GM19395 (cell line): ENCODE results near the gene TGFB2.
A peak's percentile ranks its signal among the peaks of the same experiment; 100 is the strongest.
"Not testable (repeated sequence)": the region's sequence is repeated elsewhere in the genome, so short reads cannot be mapped to it uniquely, and the experiment has no call there.

Experiments
- ATAC-seq: cut with Tn5 transposase; IDR thresholded peaks from one replicate; pipeline ENCODE4 v1.9.1; 2021; ENCODE audit warnings: mild to moderate bottlenecking, moderate library complexity; ENCODE audit not compliant: unreplicated experiment

Gene TGFB2

GRCh38 chr1:218344814-218345672 is at the start of gene TGFB2:
TSS of gene TGFB2 (plus strand) at chr1:218345336. CDS start at chr1:218346702, 1,366 bp downstream.
- ATAC-seq, result peak; percentile 54

DNA sequence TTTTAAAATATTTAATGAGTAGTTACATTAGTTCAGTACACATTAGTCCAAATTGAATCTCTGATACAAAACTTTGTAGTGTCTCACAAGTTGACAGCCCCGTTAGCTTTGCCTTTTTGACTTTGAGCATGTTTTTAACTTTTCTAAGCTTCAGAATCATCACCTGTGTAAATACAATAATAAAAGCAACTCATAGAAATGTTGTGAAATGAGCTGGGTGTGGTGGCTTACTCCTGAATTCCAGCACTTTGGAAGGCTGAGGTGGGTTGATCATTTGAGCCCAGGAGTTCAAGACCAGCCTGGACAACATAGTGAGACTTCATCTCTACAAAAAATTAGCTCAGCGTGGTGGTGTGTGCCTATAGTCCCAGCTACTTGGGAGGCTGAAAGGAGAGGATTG is 49.0 kb upstream of the TGFB2 start:
- ATAC-seq, result no peak

GRCh38 chr1:218297461-218297860 is 47.7 kb upstream of the TGFB2 start:
- ATAC-seq, result no peak

- no peak for ATAC-seq
These were observed 47.3 kb upstream of the TGFB2 start for GRCh38 chr1:218297867-218298266.

GRCh38 chr1:218298398-218298797 is 46.7 kb upstream of the TGFB2 start:
- ATAC-seq, result no peak

- ATAC-seq, result peak; percentile 47
These were observed 45.7 kb upstream of the TGFB2 start for GRCh38 chr1:218299416-218299815.

GRCh38 chr1:218301217-218301616 is 43.9 kb upstream of the TGFB2 start:
- ATAC-seq, result no peak

GRCh38 chr1:218302155-218302554 is 43.0 kb upstream of the TGFB2 start:
- no peak for ATAC-seq

- no peak for ATAC-seq
These were observed 41.8 kb upstream of the TGFB2 start for GRCh38 chr1:218303176-218303879.

GRCh38 chr1:218304281-218305039 is 40.7 kb upstream of the TGFB2 start:
- peak; percentile 74 for ATAC-seq

DNA sequence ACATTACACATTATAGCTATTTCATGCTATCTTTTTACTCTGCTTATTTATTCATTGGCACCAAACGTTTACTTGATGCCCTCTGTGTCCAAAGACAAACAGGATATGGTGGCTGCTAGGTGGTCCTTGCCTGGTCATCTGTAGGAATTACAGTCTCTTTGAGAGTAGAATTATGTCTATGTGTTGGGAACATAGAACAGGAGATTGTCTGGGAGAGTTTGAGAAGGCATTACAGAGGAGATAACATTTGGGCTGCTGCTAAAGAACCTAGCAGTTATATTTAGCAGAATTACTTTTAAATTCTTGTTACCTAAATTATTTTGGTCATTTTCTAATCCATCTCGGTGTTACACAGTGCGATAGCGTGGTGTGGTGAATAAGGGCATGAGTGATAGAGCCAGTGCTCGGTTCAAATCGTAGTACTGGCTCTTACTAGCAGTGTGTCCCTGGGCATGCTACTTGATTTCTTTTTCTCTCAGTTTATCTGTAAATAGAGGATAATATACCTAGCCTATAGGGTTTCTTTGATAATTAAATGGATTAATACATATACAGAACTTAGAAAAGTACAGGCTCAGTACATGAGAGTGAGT is 39.6 kb upstream of the TGFB2 start:
- no peak for ATAC-seq

DNA sequence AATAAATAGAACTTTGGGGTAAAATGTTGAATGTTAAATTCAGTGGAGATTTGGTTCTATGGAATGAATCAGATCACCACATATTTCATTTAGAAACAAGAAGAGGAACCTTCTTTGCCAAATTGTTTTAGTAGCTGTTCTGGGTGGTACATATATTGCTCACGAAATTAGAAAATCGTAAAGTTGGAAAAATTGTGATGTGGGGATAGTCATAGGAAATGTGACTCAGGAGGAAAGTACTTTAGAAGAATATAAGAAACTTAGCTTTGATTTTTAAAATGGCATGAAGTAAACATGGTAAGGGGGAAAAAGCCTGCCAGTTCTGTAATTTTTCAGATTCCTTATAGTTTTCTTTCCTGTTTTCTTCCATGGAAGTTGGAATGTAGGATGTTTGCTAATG is 32.6 kb upstream of the TGFB2 start:
- no peak for ATAC-seq

DNA sequence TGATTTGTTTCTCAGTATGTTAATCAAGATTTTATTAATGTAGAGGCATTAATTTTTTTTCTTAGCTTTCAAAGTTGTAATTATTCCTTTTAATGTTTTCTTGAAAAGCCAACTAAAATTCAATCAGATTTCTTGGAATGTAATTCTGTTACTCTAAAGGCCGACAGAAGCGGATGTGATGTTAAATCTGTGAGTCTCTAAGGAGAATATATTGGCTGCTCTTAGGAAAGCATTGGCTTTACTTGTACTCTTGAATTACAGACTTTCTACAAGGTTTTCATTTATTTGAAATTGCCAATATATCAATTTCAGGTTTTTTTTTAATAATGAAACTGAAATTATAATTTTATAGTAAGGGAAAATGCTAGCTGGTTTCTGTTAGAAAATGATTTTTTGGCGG is 30.8 kb upstream of the TGFB2 start:
- ATAC-seq, result no peak

- no peak for ATAC-seq
These were observed 29.5 kb upstream of the TGFB2 start for GRCh38 chr1:218315638-218316037.

DNA sequence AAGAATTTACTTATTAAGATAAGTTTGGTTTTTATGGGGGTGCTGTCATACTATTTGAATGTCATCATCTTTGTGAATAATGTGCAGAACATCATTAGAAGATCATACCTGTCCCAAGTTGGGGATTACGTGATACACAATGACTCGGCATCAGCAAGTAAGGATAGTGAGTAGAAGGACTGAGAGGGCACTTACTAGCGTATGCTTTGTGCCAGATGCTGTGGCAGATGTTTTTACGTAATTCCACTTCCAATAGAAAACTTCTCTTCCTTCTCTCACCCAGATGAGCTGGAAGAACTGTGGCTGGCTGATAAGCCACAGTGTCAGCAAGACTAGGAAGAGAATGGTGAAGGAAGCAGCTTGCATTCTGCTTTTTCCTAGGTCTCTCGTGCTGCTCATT is 28.1 kb upstream of the TGFB2 start:
- no peak for ATAC-seq

DNA sequence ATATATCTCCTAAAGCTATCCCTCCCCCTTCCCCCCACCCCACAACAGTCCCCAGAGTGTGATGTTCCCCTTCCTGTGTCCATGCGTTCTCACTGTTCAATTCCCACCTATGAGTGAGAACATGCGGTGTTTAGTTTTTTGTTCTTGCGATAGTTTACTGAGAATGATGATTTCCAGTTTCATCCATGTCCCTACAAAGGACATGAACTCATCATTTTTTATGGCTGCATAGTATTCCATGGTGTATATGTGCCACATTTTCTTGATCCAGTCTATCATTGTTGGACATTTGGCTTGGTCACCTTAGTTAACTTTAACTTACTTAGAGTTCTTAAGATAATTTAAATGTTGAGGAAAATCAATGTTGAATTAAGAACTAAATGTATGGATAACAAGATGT is 25.0 kb upstream of the TGFB2 start:
- not testable (repeated sequence) for ATAC-seq

DNA sequence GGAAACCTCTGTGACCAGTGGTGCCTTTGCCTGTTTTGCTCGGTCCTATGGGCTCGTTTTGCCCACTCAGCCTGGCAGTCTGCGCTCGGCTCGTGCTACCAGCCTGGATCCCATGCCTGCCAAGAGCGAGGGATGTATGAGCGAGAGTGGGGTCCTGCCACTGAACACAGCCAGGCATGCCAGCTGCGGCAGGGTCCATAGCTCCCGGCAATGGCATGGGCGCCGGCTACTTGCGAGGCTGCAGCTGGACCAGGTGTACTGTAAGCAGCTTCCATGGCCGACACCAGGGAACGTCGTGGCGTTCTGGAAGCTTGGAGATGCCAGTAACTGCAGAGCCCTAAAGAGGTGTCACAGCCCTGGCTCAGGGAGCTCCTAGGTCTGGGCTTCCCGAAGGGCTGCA is 22.4 kb upstream of the TGFB2 start:
- no peak for ATAC-seq

GRCh38 chr1:218323568-218324225 is 21.4 kb upstream of the TGFB2 start:
- ATAC-seq, result no peak

- no peak for ATAC-seq
These were observed 20.9 kb upstream of the TGFB2 start for GRCh38 chr1:218324226-218324580.

GRCh38 chr1:218328769-218329168 is 16.4 kb upstream of the TGFB2 start:
- no peak for ATAC-seq
